K562 (cell line): ENCODE measurements around the gene TRABD2B. TPM values are rescaled to one million over a fixed set of nuclear protein-coding genes. Genes with fewer than 3 reads are reported as not detected.

Experiments used
- BCOR ChIP-seq: fragments of 450-650 bp; IDR thresholded peaks from 2 replicates; pipeline ENCODE4 v1.6.1; 2016
- COPS2 ChIP-seq: fragments of 450-650 bp; conservative IDR thresholded peaks from 2 replicates; pipeline ENCODE4 v1.6.1; 2016; ENCODE audit warnings: mild to moderate bottlenecking, moderate library complexity
- EP300 ChIP-seq: IDR thresholded peaks from 2 replicates; pipeline ENCODE4 v1.6.1; 2012; ENCODE audit warnings: low read length, improper control_type of control experiment
- NFATC3 ChIP-seq: fragments of 450-650 bp; IDR thresholded peaks from 2 replicates; pipeline ENCODE4 v1.6.1; 2017; ENCODE audit warnings: mild to moderate bottlenecking
- NR3C1 ChIP-seq: sonication (generic); formaldehyde crosslinking; IDR thresholded peaks from 2 replicates; pipeline ENCODE4 v1.8.1; 2022; ENCODE audit warnings: missing genetic modification reagents
- RBM14 ChIP-seq: fragments of 200-400 bp; formaldehyde crosslinking; IDR thresholded peaks from 2 replicates; pipeline ENCODE4 v1.6.1; 2018; ENCODE audit warnings: low read depth, mild to moderate bottlenecking, low read length, moderate library complexity, borderline replicate concordance; ENCODE audit not compliant: insufficient read depth
- SMARCA4 ChIP-seq: fragments of 450-650 bp; IDR thresholded peaks from 2 replicates; pipeline ENCODE4 v1.6.1; 2016
- TAF1 ChIP-seq: IDR thresholded peaks from 2 replicates; pipeline ENCODE4 v1.6.1; 2011; ENCODE audit warnings: mild to moderate bottlenecking, low read length, moderate library complexity; ENCODE audit not compliant: insufficient read depth, control insufficient read depth, severe bottlenecking; ENCODE audit errors: extremely low read depth
- TSC22D4 ChIP-seq: fragments of 450-650 bp; IDR thresholded peaks from 2 replicates; pipeline ENCODE4 v1.6.1; 2016; ENCODE audit warnings: missing genetic modification characterization, missing biosample characterization, control low read depth
- U2AF1 ChIP-seq: fragments of 200-400 bp; formaldehyde crosslinking; optimal IDR thresholded peaks from 2 replicates; pipeline ENCODE3; 2017; ENCODE audit warnings: mild to moderate bottlenecking, low read depth, low read length, moderate library complexity
- polyA plus RNA-seq, 8 experiments: library from polyadenylated mRNA; depleted of rRNA in 4 of 8; stranded (reverse) in 5 of 8; unstranded in 3 of 8; fragments of >200 nt; fragmentation: Nextera tagmentation in 2 of 8; fragmentation: Illumina TruSeq in 1 of 8; extraction: Ambion mirVana in 2 of 8; extraction: Trizol in 1 of 8; gene quantifications; 2 replicates each; pipeline versions ENCODE4 v1.2.1 to v1.2.3, GENCODE V29; 2011 to 2014; ENCODE audit warnings: inconsistent platforms in 1 of 8, missing spikeins in 1 of 8
- total RNA-seq, 7 experiments: library from RNA; depleted of rRNA in 6 of 7; stranded (reverse); fragments of >200 nt in 6 of 7; fragmentation: Illumina TruSeq in 2 of 7; extraction: Trizol in 2 of 7; gene quantifications; 2 replicates each; pipeline versions ENCODE4 v1.2.1 to v1.2.3, GENCODE V29; 2011 to 2021; ENCODE audit warnings: low replicate concordance in 1 of 7
- TF ChIP-seq, protein P1 (sequence below), 2 experiments: fragments of 450-650 bp in 1 of 2; sonication (generic) in 1 of 2; formaldehyde crosslinking in 1 of 2; IDR thresholded peaks; 2 replicates each; pipeline versions ENCODE4 v1.7.1 to v1.9.0; 2016 to 2022; ENCODE audit warnings: inconsistent platforms in 1 of 2, mild to moderate bottlenecking in 1 of 2, missing genetic modification reagents in 1 of 2
- TF ChIP-seq, protein P2 (sequence below): fragments of 450-650 bp; conservative IDR thresholded peaks from 2 replicates; pipeline ENCODE4 v1.6.1; 2016; ENCODE audit warnings: missing genetic modification characterization, low read depth, mild to moderate bottlenecking, missing compliant biosample characterization, moderate library complexity
- TF ChIP-seq, protein P3 (sequence below): sonication (generic); IDR thresholded peaks from 2 replicates; pipeline ENCODE4 v1.6.1; 2016
- TF ChIP-seq, protein P4 (sequence below): sonication (generic); formaldehyde crosslinking; IDR thresholded peaks from 2 replicates; pipeline ENCODE4 v1.5.0; 2020; ENCODE audit warnings: missing genetic modification reagents
- TF ChIP-seq, protein P5 (sequence below): fragments of 250-450 bp; sonication (Bioruptor Pico); IDR thresholded peaks from 2 replicates; pipeline ENCODE4 v1.8.0; 2022; ENCODE audit warnings: moderate library complexity, mild to moderate bottlenecking, inconsistent platforms

TRABD2B gene
- total and polyA plus RNA-seq, 9 of the 15 experiments (the other 6 are each of a cell fraction or from before 2014, with no cell fraction given) = not detected

DNA sequence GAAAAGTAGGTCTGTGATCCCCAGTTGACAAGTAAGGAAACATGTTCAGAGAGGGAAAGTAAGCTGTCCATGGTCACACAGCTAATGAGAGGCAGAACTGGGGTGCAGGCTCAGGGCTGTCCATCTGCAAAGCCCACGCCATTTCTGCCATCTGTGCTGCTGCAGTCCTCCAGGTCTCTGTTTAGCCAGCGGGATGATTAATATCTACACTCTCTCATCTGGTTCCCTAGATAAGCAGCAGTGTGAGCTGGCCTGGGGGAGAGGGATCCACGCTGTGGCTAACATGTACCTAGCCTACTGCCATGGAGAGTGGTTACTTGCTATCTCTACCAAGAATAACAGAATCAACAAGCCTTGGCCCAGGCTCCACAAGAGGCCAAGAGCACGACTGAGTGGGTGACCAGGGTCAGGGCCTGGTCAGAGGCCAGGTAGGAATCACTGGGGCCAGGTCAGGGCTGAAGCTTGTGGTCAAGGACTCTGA, 75.2 kb downstream of the TRABD2B start (continued):
- TF ChIP-seq, protein P1, sequence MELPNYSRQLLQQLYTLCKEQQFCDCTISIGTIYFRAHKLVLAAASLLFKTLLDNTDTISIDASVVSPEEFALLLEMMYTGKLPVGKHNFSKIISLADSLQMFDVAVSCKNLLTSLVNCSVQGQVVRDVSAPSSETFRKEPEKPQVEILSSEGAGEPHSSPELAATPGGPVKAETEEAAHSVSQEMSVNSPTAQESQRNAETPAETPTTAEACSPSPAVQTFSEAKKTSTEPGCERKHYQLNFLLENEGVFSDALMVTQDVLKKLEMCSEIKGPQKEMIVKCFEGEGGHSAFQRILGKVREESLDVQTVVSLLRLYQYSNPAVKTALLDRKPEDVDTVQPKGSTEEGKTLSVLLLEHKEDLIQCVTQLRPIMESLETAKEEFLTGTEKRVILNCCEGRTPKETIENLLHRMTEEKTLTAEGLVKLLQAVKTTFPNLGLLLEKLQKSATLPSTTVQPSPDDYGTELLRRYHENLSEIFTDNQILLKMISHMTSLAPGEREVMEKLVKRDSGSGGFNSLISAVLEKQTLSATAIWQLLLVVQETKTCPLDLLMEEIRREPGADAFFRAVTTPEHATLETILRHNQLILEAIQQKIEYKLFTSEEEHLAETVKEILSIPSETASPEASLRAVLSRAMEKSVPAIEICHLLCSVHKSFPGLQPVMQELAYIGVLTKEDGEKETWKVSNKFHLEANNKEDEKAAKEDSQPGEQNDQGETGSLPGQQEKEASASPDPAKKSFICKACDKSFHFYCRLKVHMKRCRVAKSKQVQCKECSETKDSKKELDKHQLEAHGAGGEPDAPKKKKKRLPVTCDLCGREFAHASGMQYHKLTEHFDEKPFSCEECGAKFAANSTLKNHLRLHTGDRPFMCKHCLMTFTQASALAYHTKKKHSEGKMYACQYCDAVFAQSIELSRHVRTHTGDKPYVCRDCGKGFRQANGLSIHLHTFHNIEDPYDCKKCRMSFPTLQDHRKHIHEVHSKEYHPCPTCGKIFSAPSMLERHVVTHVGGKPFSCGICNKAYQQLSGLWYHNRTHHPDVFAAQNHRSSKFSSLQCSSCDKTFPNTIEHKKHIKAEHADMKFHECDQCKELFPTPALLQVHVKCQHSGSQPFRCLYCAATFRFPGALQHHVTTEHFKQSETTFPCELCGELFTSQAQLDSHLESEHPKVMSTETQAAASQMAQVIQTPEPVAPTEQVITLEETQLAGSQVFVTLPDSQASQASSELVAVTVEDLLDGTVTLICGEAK (IDR thresholded peaks at IDR 0.05) = no peak
- TF ChIP-seq, protein P1 (CRISPR knock-in tag; IDR thresholded peaks at IDR 0.05) = no peak
- TF ChIP-seq, protein P2, sequence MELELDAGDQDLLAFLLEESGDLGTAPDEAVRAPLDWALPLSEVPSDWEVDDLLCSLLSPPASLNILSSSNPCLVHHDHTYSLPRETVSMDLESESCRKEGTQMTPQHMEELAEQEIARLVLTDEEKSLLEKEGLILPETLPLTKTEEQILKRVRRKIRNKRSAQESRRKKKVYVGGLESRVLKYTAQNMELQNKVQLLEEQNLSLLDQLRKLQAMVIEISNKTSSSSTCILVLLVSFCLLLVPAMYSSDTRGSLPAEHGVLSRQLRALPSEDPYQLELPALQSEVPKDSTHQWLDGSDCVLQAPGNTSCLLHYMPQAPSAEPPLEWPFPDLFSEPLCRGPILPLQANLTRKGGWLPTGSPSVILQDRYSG (tag) = no peak
- TF ChIP-seq, protein P3, sequence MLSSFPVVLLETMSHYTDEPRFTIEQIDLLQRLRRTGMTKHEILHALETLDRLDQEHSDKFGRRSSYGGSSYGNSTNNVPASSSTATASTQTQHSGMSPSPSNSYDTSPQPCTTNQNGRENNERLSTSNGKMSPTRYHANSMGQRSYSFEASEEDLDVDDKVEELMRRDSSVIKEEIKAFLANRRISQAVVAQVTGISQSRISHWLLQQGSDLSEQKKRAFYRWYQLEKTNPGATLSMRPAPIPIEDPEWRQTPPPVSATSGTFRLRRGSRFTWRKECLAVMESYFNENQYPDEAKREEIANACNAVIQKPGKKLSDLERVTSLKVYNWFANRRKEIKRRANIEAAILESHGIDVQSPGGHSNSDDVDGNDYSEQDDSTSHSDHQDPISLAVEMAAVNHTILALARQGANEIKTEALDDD = peak; percentile 63
- TF ChIP-seq NFATC3 = no peak
- TF ChIP-seq TAF1 = no peak
- TF ChIP-seq BCOR = peak; percentile 52; the same call in 1 of the 2 replicates
- no peak for TF ChIP-seq RBM14
- TF ChIP-seq, protein P4, sequence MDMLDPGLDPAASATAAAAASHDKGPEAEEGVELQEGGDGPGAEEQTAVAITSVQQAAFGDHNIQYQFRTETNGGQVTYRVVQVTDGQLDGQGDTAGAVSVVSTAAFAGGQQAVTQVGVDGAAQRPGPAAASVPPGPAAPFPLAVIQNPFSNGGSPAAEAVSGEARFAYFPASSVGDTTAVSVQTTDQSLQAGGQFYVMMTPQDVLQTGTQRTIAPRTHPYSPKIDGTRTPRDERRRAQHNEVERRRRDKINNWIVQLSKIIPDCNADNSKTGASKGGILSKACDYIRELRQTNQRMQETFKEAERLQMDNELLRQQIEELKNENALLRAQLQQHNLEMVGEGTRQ (CRISPR knock-in tag) = no peak
- no peak for TF ChIP-seq COPS2
- TF ChIP-seq SMARCA4 = no peak; the same call in 1 of the 2 replicates
- no peak for TF ChIP-seq NR3C1
- peak; percentile 62; the same call in 1 of the 2 replicates for TF ChIP-seq EP300
- TF ChIP-seq TSC22D4 (tag) = no peak
- TF ChIP-seq, protein P5, sequence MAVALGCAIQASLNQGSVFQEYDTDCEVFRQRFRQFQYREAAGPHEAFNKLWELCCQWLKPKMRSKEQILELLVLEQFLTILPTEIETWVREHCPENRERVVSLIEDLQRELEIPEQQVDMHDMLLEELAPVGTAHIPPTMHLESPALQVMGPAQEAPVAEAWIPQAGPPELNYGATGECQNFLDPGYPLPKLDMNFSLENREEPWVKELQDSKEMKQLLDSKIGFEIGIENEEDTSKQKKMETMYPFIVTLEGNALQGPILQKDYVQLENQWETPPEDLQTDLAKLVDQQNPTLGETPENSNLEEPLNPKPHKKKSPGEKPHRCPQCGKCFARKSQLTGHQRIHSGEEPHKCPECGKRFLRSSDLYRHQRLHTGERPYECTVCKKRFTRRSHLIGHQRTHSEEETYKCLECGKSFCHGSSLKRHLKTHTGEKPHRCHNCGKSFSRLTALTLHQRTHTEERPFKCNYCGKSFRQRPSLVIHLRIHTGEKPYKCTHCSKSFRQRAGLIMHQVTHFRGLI (CRISPR knock-in tag) = peak; percentile 82
- TF ChIP-seq U2AF1 = no peak
